Transverse colon (tissue), 4 donors: Measurements from ENCODE around the gene TRABD. TPM values are rescaled to one million over a fixed set of nuclear protein-coding genes. Genes with fewer than 3 reads are reported as not detected.
A peak's percentile ranks its signal among the peaks of the same experiment; 100 is the strongest.

Source experiments
- DNase-seq: peaks from one replicate; pipeline ENCODE4 v3.0.0-alpha.2; 2019
- H3K27ac ChIP-seq, 4 donors: fragments of 200-600 bp; sonication (generic); 2 replicates each; pipeline ENCODE4 v1.5.1; 2016 to 2018; ENCODE audit warnings: inconsistent platforms in 4 of 4
- H3K27me3 ChIP-seq: fragments of 200-600 bp; sonication (generic); 2 replicates; pipeline ENCODE4 v1.5.1; 2017; ENCODE audit warnings: inconsistent platforms
- H3K36me3 ChIP-seq, 4 donors: fragments of 200-600 bp; sonication (generic); 2 replicates each; pipeline ENCODE4 v1.5.1; 2017 to 2019; ENCODE audit warnings: inconsistent platforms in 4 of 4
- H3K4me1 ChIP-seq, 4 donors: fragments of 200-600 bp; sonication (generic); 2 replicates each; pipeline ENCODE4 v1.5.1; 2017 to 2020; ENCODE audit warnings: inconsistent platforms in 4 of 4
- H3K4me3 ChIP-seq, 4 donors: fragments of 200-600 bp; sonication (generic); 1 replicate in 1 of 4; 2 replicates in 3 of 4; pipeline versions ENCODE4 v1.5.1 to v1.6.1; 2017 to 2019; ENCODE audit warnings: inconsistent platforms in 4 of 4
- H3K9me3 ChIP-seq, 2 donors: fragments of 200-600 bp; sonication (generic); 2 replicates each; pipeline ENCODE4 v1.5.1; 2017 to 2019; ENCODE audit warnings: inconsistent platforms in 2 of 2
- CTCF ChIP-seq, 5 experiments: fragments of 200-600 bp in 3 of 5; fragments of 450-650 bp in 2 of 5; sonication (generic) in 3 of 5; IDR thresholded peaks; 1 replicate in 2 of 5; 2 replicates in 3 of 5; pipeline ENCODE4 v1.5.1; 2016 to 2017; ENCODE audit warnings: antibody characterized with exemption in 5 of 5, inconsistent platforms in 3 of 5, mild to moderate bottlenecking in 2 of 5, moderate library complexity in 1 of 5
- EP300 ChIP-seq: sonication (generic); formaldehyde crosslinking; IDR thresholded peaks from one replicate; pipeline ENCODE4 v1.6.1; 2017; ENCODE audit warnings: antibody characterized with exemption, low read depth
- POLR2A ChIP-seq: fragments of 450-650 bp; IDR thresholded peaks from one replicate; pipeline ENCODE4 v1.6.1; 2016; ENCODE audit warnings: antibody characterized with exemption, mild to moderate bottlenecking, moderate library complexity
- POLR2AphosphoS5 ChIP-seq, 3 donors: sonication (generic); formaldehyde crosslinking; IDR thresholded peaks; one replicate each; pipeline ENCODE4 v1.6.1; 2016; ENCODE audit warnings: antibody characterized with exemption in 3 of 3
- WGBS, 2 donors: methylation state at CpG; one replicate each; pipeline ENCODE4 v1.1.5; 2018; ENCODE audit warnings: low coverage in 1 of 2; 5-methylcytosine and 5-hydroxymethylcytosine counted together
- in situ Hi-C, 4 donors: fragments of 200-750 bp; cut with MboI; loops; one replicate each; pipeline versions ENCODE4 v1.15.0 to v1.15.1; 2017; ENCODE audit warnings: low sequenced_read_pairs in 3 of 4, low pct_ligation_motif_present in 1 of 4, low pct_unique_long_range_greater_than_20kb in 1 of 4
- intact Hi-C: fragments of 100-400 bp; cut with DNase I; formaldehyde crosslinking; loops from one replicate; pipeline ENCODE4 v1.15.1; 2023; ENCODE audit warnings: low total_unique reads
- total RNA-seq, 4 donors: library from RNA; depleted of rRNA; stranded (reverse); fragments of >200 nt; gene quantifications; one replicate each; pipeline ENCODE4 v1.1.0, GENCODE V29; 2016

The TRABD gene
- total RNA-seq, 4 donors from 2014 or later: 40.6 to 109 (median 69.4) TPM

GRCh38 chr22:50200461-50201190, 14.9 kb downstream of the TRABD start, which contains the start of gene SELENOO:
TSS of gene SELENOO (plus strand) at chr22:50201011. CDS start at chr22:50201037, 26 bp downstream.
- in situ Hi-C loops (loop anchor here in 1 of 4 donors (10.0 kb wide), 1 partner anchor 56 kb away; no protein-coding TSS in a partner anchor), intact Hi-C loops (no loop called here)
- DNase-seq: peak; percentile 95
- Histone ChIP-seq H3K27me3 (no peaks in the 10 kb centered on the region), H3K36me3 (no peaks in the 10 kb centered on the region), H3K9me3 (no peaks in the 10 kb centered on the region), H3K4me3 (peak within 1 kb of the TSS; percentile 62 to 95 (median 88)), H3K4me1 (peaks cover 16 to 22% (median 19%) of the 10 kb centered on the region in 4 donors), H3K27ac (peak within 1 kb of the TSS; percentile 81 to 88 (median 86))
- TF ChIP-seq POLR2A: peak; percentile 69
- TF ChIP-seq EP300: no peak
- TF ChIP-seq CTCF (IDR thresholded peaks at IDR 0.05): no peak
- TF ChIP-seq POLR2AphosphoS5 (IDR thresholded peaks at IDR 0.05): peak; percentile 87 to 95 (median 91)
- WGBS, 2 donors: 0% methylated on average over 61 of the region's 105 CpGs; no CpG with 5 or more reads in 1 of the 2 donors

- H3K9me3 ChIP-seq: no peaks in the 10 kb centered on the region
- peak overlapping the region; percentile 62 to 95 (median 88) for H3K4me3 ChIP-seq
- H3K27ac ChIP-seq: peak overlapping the region; percentile 81 to 88 (median 86)
- 4% methylated on average over 31 of the region's 115 CpGs; no CpG with 5 or more reads in 1 of the 2 donors for WGBS, 2 donors
- peaks cover 16 to 24% (median 19%) of the 10 kb centered on the region in 4 donors for H3K4me1 ChIP-seq
- TF ChIP-seq CTCF (IDR thresholded peaks at IDR 0.05) (no peak), POLR2AphosphoS5 (IDR thresholded peaks at IDR 0.05) (no peak), POLR2A (no peak), EP300 (no peak)
- intact Hi-C loops: no loop called here
- no peaks in the 10 kb centered on the region for H3K27me3 ChIP-seq
- in situ Hi-C loops: loop anchor here in 1 of 4 donors (10.0 kb wide), 1 partner anchor 57 kb away; no protein-coding TSS in a partner anchor
- no peak for DNase-seq
- no peaks in the 10 kb centered on the region for H3K36me3 ChIP-seq
Observed at GRCh38 chr22:50201191-50202129, 15.7 kb downstream of the TRABD start.

- H3K9me3 ChIP-seq: no peaks in the 10 kb centered on the region
- WGBS, 2 donors: 68 to 77% methylated on average over 10 to 13 of the region's 13 CpGs
- H3K27me3 ChIP-seq: no peaks in the 10 kb centered on the region
- in situ Hi-C loops: loop anchor here in 1 of 4 donors (10.0 kb wide), 1 partner anchor 57 kb away; no protein-coding TSS in a partner anchor
- peaks cover 16 to 28% (median 19%) of the 10 kb centered on the region in 4 donors for H3K4me1 ChIP-seq
- H3K27ac ChIP-seq: no peak overlapping the region
- TF ChIP-seq CTCF (IDR thresholded peaks at IDR 0.05) (no peak), POLR2AphosphoS5 (IDR thresholded peaks at IDR 0.05) (no peak), EP300 (no peak), POLR2A (no peak)
- no peak for DNase-seq
- peaks cover 0 to 1% (median 0%) of the 10 kb centered on the region in 4 donors for H3K36me3 ChIP-seq
- intact Hi-C loops: no loop called here
- H3K4me3 ChIP-seq: peak overlapping the region in 3 of 4 donors; percentile 83 to 95 (median 93)
Observed at GRCh38 chr22:50202130-50202666, 16.5 kb downstream of the TRABD start.
